ENCODE measurements around the gene BLOC1S5. TPM values are rescaled to one million over a fixed set of nuclear protein-coding genes. Genes with fewer than 3 reads are reported as not detected.
A peak's percentile ranks its signal among the peaks of the same experiment; 100 is the strongest.

The BLOC1S5 gene
- polyA plus RNA-seq, 3 donors = 3.7 to 11.7 (median 9.2) TPM

- H3K27ac Mint-ChIP-seq = peak overlapping the region; percentile 93 to 99 (median 97)
Observed at GRCh38 chr6:8080362-8081151, 16.4 kb upstream of the BLOC1S5 start.

GRCh38 chr6:8079126-8079525 is 14.9 kb upstream of the BLOC1S5 start:
- H3K9me3 ChIP-seq (replicated peaks in 1 of 2; ENCODE audit: control insufficient read depth in 1 of 2, insufficient read depth in 1 of 2, low read length in 2 of 2) = no peaks in the 10 kb centered on the region
- no peaks in the 10 kb centered on the region for H3K27me3 Mint-ChIP-seq (ENCODE audit: low read depth in 3 of 3)
- H3K4me3 ChIP-seq (replicated peaks in 1 of 3; ENCODE audit: low read depth in 2 of 3, low read length in 3 of 3) = no peak overlapping the region
- H3K79me2 ChIP-seq (ENCODE audit: insufficient read depth, low read length) = peaks cover 38% of the 10 kb centered on the region
- peaks cover 77% of the 10 kb centered on the region for H3K4me1 Mint-ChIP-seq
- peak overlapping the region; percentile 93 to 99 (median 97) for H3K27ac Mint-ChIP-seq
- H3K4me2 ChIP-seq (replicated peaks; ENCODE audit: extremely low read depth, low read length, poor library complexity, severe bottlenecking) = no peak overlapping the region
- no peak overlapping the region for H2AFZ ChIP-seq (ENCODE audit: insufficient read depth, low read depth, low read length, poor library complexity, severe bottlenecking)
- peaks cover 57 to 84% of the 10 kb centered on the region in 2 donors for H3K4me1 ChIP-seq (ENCODE audit: control insufficient read depth in 1 of 2, insufficient read depth in 2 of 2, low read length in 2 of 2)
- intact Hi-C loops (cut with micrococcal nuclease) = no loop called here
- no peaks in the 10 kb centered on the region for H4K20me1 ChIP-seq (ENCODE audit: insufficient read depth, low read length)
- H3K4me3 Mint-ChIP-seq = no peak overlapping the region
- H3K27ac ChIP-seq (ENCODE audit: low read depth in 1 of 2, low read length in 2 of 2) = peak overlapping the region in 1 of 2 donors; percentile 93
- 84% methylated on average over 2 of the region's 2 CpGs for WGBS (ENCODE audit: insufficient coverage)
- no peak for DNase-seq
- H3K36me3 Mint-ChIP-seq = peaks cover 9 to 11% of the 10 kb centered on the region in 2 donors
- TF ChIP-seq CTCF (IDR thresholded peaks at IDR 0.05) = no peak
- peaks cover 0 to 1% (median 0%) of the 10 kb centered on the region in 7 donors for H3K9me3 Mint-ChIP-seq
- no peaks in the 10 kb centered on the region for H3K27me3 ChIP-seq (ENCODE audit: control insufficient read depth in 2 of 2, insufficient read depth in 2 of 2, low read length in 2 of 2)
- H3K36me3 ChIP-seq (replicated peaks in 1 of 2; ENCODE audit: control insufficient read depth in 1 of 2, insufficient read depth in 2 of 2, low read length in 2 of 2) = no peaks in the 10 kb centered on the region
- no peak overlapping the region for H3K9ac ChIP-seq (ENCODE audit: insufficient read depth, low read length, poor library complexity, severe bottlenecking)

More at GRCh38 chr6:8080362-8081151, 16.4 kb upstream of the BLOC1S5 start:
- Histone ChIP-seq H3K27ac (ENCODE audit: low read depth in 1 of 2, low read length in 2 of 2) (peak overlapping the region; percentile 81 to 93), H3K79me2 (ENCODE audit: insufficient read depth, low read length) (peaks cover 44% of the 10 kb centered on the region), H3K9ac (ENCODE audit: insufficient read depth, low read length, poor library complexity, severe bottlenecking) (peak overlapping the region; percentile 60), H3K27me3 (ENCODE audit: control insufficient read depth in 2 of 2, insufficient read depth in 2 of 2, low read length in 2 of 2) (no peaks in the 10 kb centered on the region), H3K36me3 (replicated peaks in 1 of 2; ENCODE audit: control insufficient read depth in 1 of 2, insufficient read depth in 2 of 2, low read length in 2 of 2) (no peaks in the 10 kb centered on the region), H2AFZ (ENCODE audit: insufficient read depth, low read depth, low read length, poor library complexity, severe bottlenecking) (no peak overlapping the region), H3K4me1 (ENCODE audit: control insufficient read depth in 1 of 2, insufficient read depth in 2 of 2, low read length in 2 of 2) (peaks cover 55 to 84% of the 10 kb centered on the region in 2 donors), H3K4me3 (replicated peaks in 1 of 3; ENCODE audit: low read depth in 2 of 3, low read length in 3 of 3) (peak overlapping the region in 1 of 3 experiments; percentile 52), H4K20me1 (ENCODE audit: insufficient read depth, low read length) (no peaks in the 10 kb centered on the region), H3K4me2 (replicated peaks; ENCODE audit: extremely low read depth, low read length, poor library complexity, severe bottlenecking) (peak overlapping the region; percentile 68), H3K9me3 (replicated peaks in 1 of 2; ENCODE audit: control insufficient read depth in 1 of 2, insufficient read depth in 1 of 2, low read length in 2 of 2) (no peaks in the 10 kb centered on the region)
- no peak for TF ChIP-seq CTCF (IDR thresholded peaks at IDR 0.05)
- Mint-ChIP-seq H3K9me3 (peaks cover 0 to 1% (median 0%) of the 10 kb centered on the region in 7 donors), H3K4me3 (peak overlapping the region in 1 of 2 donors; percentile 75), H3K36me3 (peaks cover 9 to 11% of the 10 kb centered on the region in 2 donors), H3K27me3 (ENCODE audit: low read depth in 3 of 3) (no peaks in the 10 kb centered on the region), H3K4me1 (peaks cover 73% of the 10 kb centered on the region)
- intact Hi-C loops (cut with micrococcal nuclease) = loop anchor here in 1 of 2 donors (10.0 kb wide), 1 partner anchor 1496 kb away; the partner anchor contains the start of gene LY86
- WGBS (ENCODE audit: insufficient coverage) = no CpG with 5 or more reads among the region's 4 CpGs
- peak; percentile 70 to 89 (median 84) for DNase-seq

All from CD14-positive monocyte (primary cell).